PC-3 (cell line): ENCODE measurements around the gene ROR1. TPM values are rescaled to one million over a fixed set of nuclear protein-coding genes. Genes with fewer than 3 reads are reported as not detected.
A peak's percentile ranks its signal among the peaks of the same experiment; 100 is the strongest.

Source experiments
- ATAC-seq: fragments of 200-7000 bp; cut with Tn5 transposase; 2 replicates; pipeline ENCODE4 v1.9.1; 2020; ENCODE audit warnings: mild to moderate bottlenecking, moderate library complexity
- BruUV-seq: library from RNA; stranded (reverse); fragments of 400-500 nt; replicated peaks from 2 replicates; lab custom pipeline; 2021; lab: Mats Ljungman, UMichigan
- CTCF ChIA-PET: fragments of 300-600 bp; sonication (Branson Sonifier 250); formaldehyde crosslinking; loops from one replicate; lab custom pipeline; 2022; ENCODE audit warnings: antibody characterized with exemption; lab: Charles Lee
- POLR2A ChIA-PET: fragments of 300-600 bp; sonication (Branson Sonifier 250); formaldehyde crosslinking; loops from one replicate; lab custom pipeline; 2022; ENCODE audit warnings: antibody characterized with exemption; ENCODE audit not compliant: unreplicated experiment; lab: Charles Lee
- DNase-seq: peaks from one replicate; pipeline ENCODE4 v3.0.0-alpha.2; 2015
- H2AFZ ChIP-seq: fragments of 300-600 bp; sonication (generic); 2 replicates; pipeline ENCODE4 v1.6.0; 2016; ENCODE audit warnings: antibody characterized with exemption, low read length
- H3F3A ChIP-seq: fragments of 300-600 bp; sonication (generic); one replicate; pipeline ENCODE4 v1.6.0; 2017; ENCODE audit warnings: antibody characterized with exemption, low read length, control low read depth, mild to moderate bottlenecking; ENCODE audit not compliant: unreplicated experiment
- H3K27ac ChIP-seq: fragments of 300-600 bp; sonication (generic); 2 replicates; pipeline ENCODE4 v1.5.1; 2016; ENCODE audit warnings: mild to moderate bottlenecking, low read length
- H3K27me3 ChIP-seq: fragments of 300-600 bp; sonication (generic); 2 replicates; pipeline ENCODE4 v1.6.1; 2016; ENCODE audit warnings: low read length, mixed read lengths
- H3K36me3 ChIP-seq: fragments of 300-600 bp; sonication (generic); 2 replicates; pipeline ENCODE4 v1.6.1; 2016; ENCODE audit warnings: low read depth, mixed run types, low read length, mixed read lengths
- H3K4me1 ChIP-seq: fragments of 300-600 bp; sonication (generic); 2 replicates; pipeline ENCODE4 v1.5.1; 2016; ENCODE audit warnings: low read length; ENCODE audit not compliant: insufficient read depth
- H3K4me2 ChIP-seq: fragments of 300-600 bp; sonication (generic); 2 replicates; pipeline ENCODE4 v1.6.0; 2016; ENCODE audit warnings: low read length
- H3K4me3 ChIP-seq: fragments of 300-600 bp; sonication (generic); 2 replicates; pipeline ENCODE4 v1.5.1; 2016; ENCODE audit warnings: mild to moderate bottlenecking, low read length, mixed read lengths
- H3K79me2 ChIP-seq: fragments of 300-600 bp; sonication (generic); 2 replicates; pipeline ENCODE4 v1.6.1; 2017; ENCODE audit warnings: low read length, mixed read lengths
- H3K9ac ChIP-seq: fragments of 300-600 bp; sonication (generic); 2 replicates; pipeline ENCODE4 v1.6.0; 2016; ENCODE audit warnings: mild to moderate bottlenecking, low read length
- H3K9me2 ChIP-seq: fragments of 300-600 bp; sonication (generic); replicated peaks from 2 replicates; pipeline ENCODE4 v1.6.1; 2016; ENCODE audit warnings: mixed run types, low read length, mixed read lengths
- H3K9me3 ChIP-seq: fragments of 300-600 bp; sonication (generic); 2 replicates; pipeline ENCODE4 v1.6.1; 2016; ENCODE audit warnings: low read length, mixed read lengths
- H4K20me1 ChIP-seq: fragments of 300-600 bp; sonication (generic); 2 replicates; pipeline ENCODE4 v1.6.1; 2016; ENCODE audit warnings: low read length, mixed read lengths
- CTCF ChIP-seq: fragments of 300-600 bp; sonication (generic); conservative IDR thresholded peaks from 2 replicates; pipeline ENCODE4 v1.5.1; 2017; ENCODE audit warnings: antibody characterized with exemption, low read depth, mild to moderate bottlenecking, low read length
- EZH2 ChIP-seq: fragments of 300-600 bp; sonication (generic); IDR thresholded peaks from one replicate; pipeline ENCODE4 v1.6.1; 2017; ENCODE audit warnings: antibody characterized with exemption, mild to moderate bottlenecking, low read length; ENCODE audit not compliant: unreplicated experiment
- EZH2phosphoT487 ChIP-seq: fragments of 300-600 bp; sonication (generic); IDR thresholded peaks from 2 replicates; pipeline ENCODE4 v1.6.1; 2018; ENCODE audit warnings: mild to moderate bottlenecking, antibody characterized with exemption, low read length, borderline replicate concordance
- intact Hi-C: fragments of 100-400 bp; cut with micrococcal nuclease; formaldehyde crosslinking; loops from 2 replicates; pipeline ENCODE4 v1.9.0; 2023
- total RNA-seq: library from RNA; depleted of rRNA; stranded (reverse); fragments of >200 nt; gene quantifications from 2 replicates; pipeline ENCODE4 v1.2.3, GENCODE V29; 2014

ROR1 gene
- total RNA-seq, 1 experiment from 2014 or later: 16.5 TPM

GRCh38 chr1:64080941-64081562 lies 307.2 kb downstream of the ROR1 start:
- Histone ChIP-seq H3K4me1 (no peaks in the 10 kb centered on the region), H3K36me3 (no peaks in the 10 kb centered on the region), H4K20me1 (no peaks in the 10 kb centered on the region), H3K27ac (no peak overlapping the region), H3F3A (no peaks in the 10 kb centered on the region), H3K9ac (no peak overlapping the region), H3K9me2 (no peaks in the 10 kb centered on the region), H3K4me2 (no peak overlapping the region), H3K9me3 (no peaks in the 10 kb centered on the region), H3K79me2 (no peaks in the 10 kb centered on the region), H2AFZ (no peak overlapping the region), H3K4me3 (no peak overlapping the region), H3K27me3 (no peaks in the 10 kb centered on the region)
- ChIA-PET POLR2A (no interaction called here), CTCF (no interaction called here)
- peak; percentile 37 for DNase-seq
- no TSS peak for BruUV-seq
- TF ChIP-seq EZH2phosphoT487: no peak
- TF ChIP-seq CTCF: no peak
- no peak for TF ChIP-seq EZH2
- no peak for ATAC-seq
- intact Hi-C loops: no loop called here

GRCh38 chr1:64082459-64082858 lies 308.6 kb downstream of the ROR1 start:
- POLR2A ChIA-PET: no interaction called here
- ATAC-seq (no peak), DNase-seq (no peak)
- no peak overlapping the region for H2AFZ ChIP-seq
- no peak overlapping the region for H3K4me3 ChIP-seq
- H3K27ac ChIP-seq: no peak overlapping the region
- H3K27me3 ChIP-seq: no peaks in the 10 kb centered on the region
- H3K9me2 ChIP-seq: no peaks in the 10 kb centered on the region
- H4K20me1 ChIP-seq: no peaks in the 10 kb centered on the region
- no peaks in the 10 kb centered on the region for H3F3A ChIP-seq
- H3K4me2 ChIP-seq: no peak overlapping the region
- no TSS peak for BruUV-seq
- H3K79me2 ChIP-seq: no peaks in the 10 kb centered on the region
- no peaks in the 10 kb centered on the region for H3K9me3 ChIP-seq
- TF ChIP-seq EZH2phosphoT487: no peak
- TF ChIP-seq EZH2: no peak
- no peak for TF ChIP-seq CTCF
- intact Hi-C loops: no loop called here
- peaks cover 7% of the 10 kb centered on the region for H3K4me1 ChIP-seq
- no peak overlapping the region for H3K9ac ChIP-seq
- no peaks in the 10 kb centered on the region for H3K36me3 ChIP-seq
- CTCF ChIA-PET: no interaction called here

- ChIA-PET CTCF (no interaction called here), POLR2A (interaction anchor here (0.7 kb wide), 1 partner anchor 64 kb away, joined by 3 read pairs; no protein-coding TSS in a partner anchor)
- no TSS peak for BruUV-seq
- TF ChIP-seq EZH2 (no peak), CTCF (no peak), EZH2phosphoT487 (no peak)
- DNase-seq (no peak), ATAC-seq (no peak)
- H3K4me2 ChIP-seq: no peak overlapping the region
- H3K27ac ChIP-seq: no peak overlapping the region
- no peaks in the 10 kb centered on the region for H3F3A ChIP-seq
- intact Hi-C loops: no loop called here
- no peaks in the 10 kb centered on the region for H3K9me3 ChIP-seq
- no peak overlapping the region for H2AFZ ChIP-seq
- H3K9me2 ChIP-seq: no peaks in the 10 kb centered on the region
- H3K27me3 ChIP-seq: no peaks in the 10 kb centered on the region
- no peaks in the 10 kb centered on the region for H3K79me2 ChIP-seq
- no peak overlapping the region for H3K4me3 ChIP-seq
- no peaks in the 10 kb centered on the region for H4K20me1 ChIP-seq
- H3K9ac ChIP-seq: no peak overlapping the region
- H3K36me3 ChIP-seq: no peaks in the 10 kb centered on the region
- H3K4me1 ChIP-seq: peaks cover 17% of the 10 kb centered on the region
Measured at GRCh38 chr1:64084451-64084850, 310.6 kb downstream of the ROR1 start.
